Astrocyte (in vitro differentiated cells and primary cell): Measurements from ENCODE around the gene LIPF.

ENCODE experiments used
- EZH2 ChIP-seq: IDR thresholded peaks from 2 replicates; pipeline ENCODE4 v1.6.1; 2012; ENCODE audit warnings: mild to moderate bottlenecking, low read length, inconsistent platforms; ENCODE audit not compliant: insufficient read depth
- TF ChIP-seq, protein P1 (sequence below): IDR thresholded peaks from 2 replicates; pipeline ENCODE4 v1.5.1; 2011; ENCODE audit warnings: low read depth, mild to moderate bottlenecking, inconsistent platforms, low read length, moderate library complexity; ENCODE audit not compliant: insufficient read depth

DNA sequence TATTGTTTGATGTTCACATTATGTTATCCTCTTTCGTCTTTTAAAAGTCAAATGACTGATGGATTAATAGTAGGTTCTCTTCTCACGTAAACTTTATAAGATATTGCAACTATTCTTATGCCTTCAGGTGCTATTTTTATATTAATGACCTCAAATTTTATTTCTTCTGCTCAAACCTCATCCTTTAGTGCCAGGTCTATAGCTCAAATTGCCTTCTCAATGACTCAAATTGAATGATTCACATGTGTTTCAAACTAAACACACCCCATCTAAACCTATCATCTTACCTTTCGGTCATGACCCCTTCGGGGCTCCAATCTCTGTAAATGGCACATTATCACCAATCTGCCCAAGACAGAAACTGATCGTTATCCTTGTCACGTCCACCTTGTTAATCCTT, 22.0 kb upstream of the LIPF start:
- TF ChIP-seq, protein P1, sequence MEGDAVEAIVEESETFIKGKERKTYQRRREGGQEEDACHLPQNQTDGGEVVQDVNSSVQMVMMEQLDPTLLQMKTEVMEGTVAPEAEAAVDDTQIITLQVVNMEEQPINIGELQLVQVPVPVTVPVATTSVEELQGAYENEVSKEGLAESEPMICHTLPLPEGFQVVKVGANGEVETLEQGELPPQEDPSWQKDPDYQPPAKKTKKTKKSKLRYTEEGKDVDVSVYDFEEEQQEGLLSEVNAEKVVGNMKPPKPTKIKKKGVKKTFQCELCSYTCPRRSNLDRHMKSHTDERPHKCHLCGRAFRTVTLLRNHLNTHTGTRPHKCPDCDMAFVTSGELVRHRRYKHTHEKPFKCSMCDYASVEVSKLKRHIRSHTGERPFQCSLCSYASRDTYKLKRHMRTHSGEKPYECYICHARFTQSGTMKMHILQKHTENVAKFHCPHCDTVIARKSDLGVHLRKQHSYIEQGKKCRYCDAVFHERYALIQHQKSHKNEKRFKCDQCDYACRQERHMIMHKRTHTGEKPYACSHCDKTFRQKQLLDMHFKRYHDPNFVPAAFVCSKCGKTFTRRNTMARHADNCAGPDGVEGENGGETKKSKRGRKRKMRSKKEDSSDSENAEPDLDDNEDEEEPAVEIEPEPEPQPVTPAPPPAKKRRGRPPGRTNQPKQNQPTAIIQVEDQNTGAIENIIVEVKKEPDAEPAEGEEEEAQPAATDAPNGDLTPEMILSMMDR = no peak
- no peak for TF ChIP-seq EZH2
